ENCODE results near the gene CRYBB2. TPM values are rescaled to one million over a fixed set of nuclear protein-coding genes. Genes with fewer than 3 reads are reported as not detected.
"Not testable (repeated sequence)": the region's sequence is repeated elsewhere in the genome, so short reads cannot be mapped to it uniquely, and the experiment has no call there.

CRYBB2 gene
- total RNA-seq, 1 donor from 2014 or later: not detected

- peak; percentile 77 for TF ChIP-seq CTCF (conservative IDR thresholded peaks at IDR 0.05; ENCODE audit: low read depth, low read length)
- no peak for DNase-seq (ENCODE audit: low read depth)
- no peak overlapping the region for H3K4me3 ChIP-seq (ENCODE audit: low read depth, low read length)
These were observed 16.3 kb downstream of the CRYBB2 start for GRCh38 chr22:25235547-25236290.

GRCh38 chr22:25236417-25236816, 17.0 kb downstream of the CRYBB2 start:
- TF ChIP-seq CTCF (conservative IDR thresholded peaks at IDR 0.05; ENCODE audit: low read depth, low read length): no peak
- H3K4me3 ChIP-seq (ENCODE audit: low read depth, low read length): no peak overlapping the region
- DNase-seq (ENCODE audit: low read depth): no peak

DNA sequence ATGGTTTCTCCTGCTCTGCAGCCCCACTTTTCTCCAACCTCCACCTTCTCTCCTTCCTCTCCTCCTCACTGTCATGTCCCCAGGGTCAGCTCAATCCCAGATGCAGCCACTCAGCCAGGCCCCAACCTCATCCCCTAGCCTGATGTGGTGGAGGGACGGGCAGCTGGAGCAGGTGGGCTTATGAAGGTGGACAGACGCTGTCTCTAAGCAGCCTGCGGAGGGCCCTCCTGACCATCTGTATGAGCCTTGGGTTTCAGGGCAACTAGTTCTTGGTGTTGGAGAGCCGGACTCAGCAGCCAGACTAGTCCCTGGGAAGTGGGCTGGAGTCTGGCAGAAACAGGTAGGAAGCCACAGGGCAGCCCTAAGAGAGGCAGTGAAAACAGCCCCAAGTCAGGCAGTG, 18.1 kb downstream of the CRYBB2 start:
- no peak for DNase-seq (ENCODE audit: low read depth)
- no peak for TF ChIP-seq CTCF (conservative IDR thresholded peaks at IDR 0.05; ENCODE audit: low read depth, low read length)
- no peak overlapping the region for H3K4me3 ChIP-seq (ENCODE audit: low read depth, low read length)

DNA sequence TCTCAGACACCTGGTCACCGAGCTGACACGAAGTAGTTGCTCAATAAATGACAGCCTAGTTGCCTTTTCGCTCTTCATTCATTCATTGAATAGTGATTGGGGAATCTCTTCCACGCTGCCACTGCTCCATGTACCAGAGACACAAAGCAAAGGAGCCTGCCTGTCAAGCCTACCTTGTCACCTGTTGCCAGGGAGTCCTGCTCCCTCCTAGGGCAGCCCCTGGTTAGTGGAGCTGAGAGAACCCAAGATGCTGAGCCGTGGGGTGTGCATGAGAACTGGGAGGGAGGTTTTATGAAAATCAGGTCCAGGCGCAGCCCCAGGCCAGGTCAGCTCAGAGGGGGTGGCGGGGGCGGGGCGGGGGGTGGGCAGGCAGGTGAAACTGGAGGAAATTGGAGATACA, 18.6 kb downstream of the CRYBB2 start:
- not testable (repeated sequence) for DNase-seq (ENCODE audit: low read depth); H3K4me3 ChIP-seq (ENCODE audit: low read depth, low read length)

- H3K4me3 ChIP-seq (ENCODE audit: low read depth, low read length); DNase-seq (ENCODE audit: low read depth): not testable (repeated sequence)
These were observed 35.7 kb downstream of the CRYBB2 start for GRCh38 chr22:25255169-25255568.

DNA sequence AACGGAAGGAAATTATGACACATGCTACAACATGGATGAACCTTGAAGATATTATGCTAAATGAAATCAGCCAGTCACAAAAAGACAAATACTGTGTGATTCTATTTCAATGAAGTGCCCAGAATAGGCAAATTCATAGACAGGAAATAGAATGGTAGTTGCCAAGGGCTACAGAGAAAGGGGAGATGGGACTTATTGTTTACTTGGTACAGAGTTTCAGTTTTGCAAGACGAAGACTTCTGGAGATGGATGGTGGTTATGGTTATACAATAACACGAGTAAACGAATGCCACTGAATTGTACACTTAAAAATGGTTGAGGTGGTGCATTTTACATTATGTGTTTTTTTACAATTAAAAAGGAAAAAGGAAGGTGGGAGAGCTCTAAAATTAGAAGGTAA, 48.1 kb downstream of the CRYBB2 start:
- H3K4me3 ChIP-seq (ENCODE audit: low read depth, low read length); DNase-seq (ENCODE audit: low read depth): not testable (repeated sequence)

DNA sequence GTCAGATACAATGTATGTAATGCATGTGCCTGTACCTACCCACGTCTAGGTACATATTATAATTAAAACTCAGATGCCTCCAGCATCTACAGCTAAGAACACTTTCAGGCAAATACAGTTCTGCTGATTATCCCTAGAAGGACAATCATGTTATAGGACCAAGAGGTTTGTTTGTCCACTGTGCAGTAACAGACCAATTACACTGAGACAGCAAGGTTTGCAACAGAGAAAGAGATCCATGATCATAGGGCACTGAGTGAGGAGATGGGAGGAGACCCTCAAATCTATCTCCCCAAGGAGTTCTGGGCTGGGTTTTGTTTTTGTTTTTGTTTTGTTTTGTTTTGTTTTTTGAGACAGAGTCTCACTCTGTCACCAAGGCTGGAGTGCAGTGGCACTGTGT, 49.5 kb downstream of the CRYBB2 start:
- DNase-seq (ENCODE audit: low read depth); H3K4me3 ChIP-seq (ENCODE audit: low read depth, low read length): not testable (repeated sequence)

DNA sequence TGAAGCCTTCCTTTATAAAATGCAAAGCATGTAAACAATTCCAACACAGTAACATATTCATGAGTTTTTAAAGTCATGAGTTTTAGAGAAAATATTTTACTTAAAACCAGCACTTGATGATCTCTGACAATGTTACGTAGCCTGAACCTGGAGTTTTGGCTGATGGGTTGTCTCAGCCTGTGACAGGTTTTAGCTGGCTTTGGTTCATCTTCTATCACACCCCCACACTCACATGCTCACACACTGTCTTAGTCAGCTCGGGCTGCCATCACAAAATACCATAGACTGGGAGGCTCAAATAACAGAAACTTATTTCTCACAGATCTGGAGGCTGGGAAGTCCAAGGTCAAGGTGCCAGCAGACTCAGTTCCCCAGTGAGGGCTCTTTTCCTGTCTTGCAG, 50.6 kb downstream of the CRYBB2 start:
- DNase-seq (ENCODE audit: low read depth); H3K4me3 ChIP-seq (ENCODE audit: low read depth, low read length): not testable (repeated sequence)

- not testable (repeated sequence) for DNase-seq (ENCODE audit: low read depth); H3K4me3 ChIP-seq (ENCODE audit: low read depth, low read length)
These were observed 53.8 kb downstream of the CRYBB2 start for GRCh38 chr22:25273231-25273630.

GRCh38 chr22:25273928-25274327, 54.5 kb downstream of the CRYBB2 start:
- not testable (repeated sequence) for H3K4me3 ChIP-seq (ENCODE audit: low read depth, low read length); DNase-seq (ENCODE audit: low read depth)

DNA sequence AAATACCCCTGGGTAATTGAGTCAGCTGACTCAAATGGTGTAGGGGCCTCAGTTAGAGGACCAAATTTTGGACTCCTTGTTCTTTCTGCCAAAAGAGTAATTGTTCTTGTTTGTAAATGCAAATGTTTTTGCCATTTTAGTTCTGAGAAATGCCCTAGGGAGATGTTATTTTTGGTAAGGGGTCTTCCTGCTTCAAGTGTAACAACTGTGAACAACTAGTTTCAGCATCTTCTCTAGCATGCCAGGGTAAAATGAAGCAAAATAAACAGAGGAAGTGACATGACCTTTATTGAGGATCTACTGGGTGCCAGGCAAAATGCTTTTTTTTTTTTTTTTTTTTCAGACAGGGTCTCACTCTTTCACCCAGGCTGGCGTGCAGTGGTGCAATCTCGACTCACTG, 60.7 kb downstream of the CRYBB2 start:
- DNase-seq (ENCODE audit: low read depth): not testable (repeated sequence)

More for the DNA sequence above, 60.7 kb downstream of the CRYBB2 start:
- H3K4me3 ChIP-seq (ENCODE audit: low read depth, low read length): not testable (repeated sequence)

Other genes with a start within 250 kb of the CRYBB2 start
- 0.43 TPM in 1 of 2 replicates, not detected in the other for gene CRYBB3, start 19.8 kb upstream of the CRYBB2 start, total RNA-seq